ENCODE measurements around the gene EIF4A2. TPM values are rescaled to one million over a fixed set of nuclear protein-coding genes. Genes with fewer than 3 reads are reported as not detected.
"Not testable (repeated sequence)": the region's sequence is repeated elsewhere in the genome, so short reads cannot be mapped to it uniquely, and the experiment has no call there.

Gene EIF4A2
- total and polyA plus RNA-seq, 9 donors, result 347 to 961 (median 631) TPM

GRCh38 chr3:186821429-186822387 is 38.3 kb downstream of the EIF4A2 start:
- 16 to 28% (median 17%) methylated on average over 11 of the region's 11 CpGs for WGBS, 3 donors
- no peaks in the 10 kb centered on the region for H3K9me3 ChIP-seq
- no peaks in the 10 kb centered on the region for H3K27me3 ChIP-seq
- TF ChIP-seq CTCF (IDR thresholded peaks at IDR 0.05), result no peak
- no peak for TF ChIP-seq EP300 (IDR thresholded peaks at IDR 0.05)
- no peak for TF ChIP-seq POLR2A (IDR thresholded peaks at IDR 0.05)
- H3K36me3 ChIP-seq, result no peaks in the 10 kb centered on the region
- no peak for DNase-seq
- no peak overlapping the region for H3K27ac ChIP-seq
- intact Hi-C loops (cut with DNase I), result loop anchor here in 1 of 4 donors (5.0 to 10.0 kb wide), 2 partner anchors 39 to 207 kb away; partner anchors contain the start of genes AHSG and EIF4A2
- no peak overlapping the region for H3K4me3 ChIP-seq
- H3K4me1 ChIP-seq (ENCODE audit: insufficient read depth), result no peaks in the 10 kb centered on the region

GRCh38 chr3:186822388-186822759 is 39.0 kb downstream of the EIF4A2 start:
- H3K36me3 ChIP-seq; H3K27ac ChIP-seq; H3K9me3 ChIP-seq; DNase-seq; H3K27me3 ChIP-seq; H3K4me1 ChIP-seq (ENCODE audit: insufficient read depth); H3K4me3 ChIP-seq: not testable (repeated sequence)
- WGBS, 3 donors, result 49 to 71% (median 67%) methylated on average over 1 of the region's 1 CpG
- intact Hi-C loops (cut with DNase I), result loop anchor here in 1 of 4 donors (5.0 to 10.0 kb wide), 2 partner anchors 40 to 208 kb away; partner anchors contain the start of genes AHSG and EIF4A2

- Histone ChIP-seq H3K27me3 (no peaks in the 10 kb centered on the region), H3K36me3 (no peaks in the 10 kb centered on the region), H3K27ac (no peak overlapping the region), H3K9me3 (no peaks in the 10 kb centered on the region), H3K4me3 (no peak overlapping the region), H3K4me1 (ENCODE audit: insufficient read depth) (peaks cover 2% of the 10 kb centered on the region)
- intact Hi-C loops (cut with DNase I), result loop anchor here in 1 of 4 donors (5.0 to 10.0 kb wide), 2 partner anchors 41 to 209 kb away; partner anchors contain the start of genes AHSG and EIF4A2
- no peak for DNase-seq
- TF ChIP-seq EP300 (IDR thresholded peaks at IDR 0.05), result no peak
- TF ChIP-seq CTCF (IDR thresholded peaks at IDR 0.05), result no peak
- no peak for TF ChIP-seq POLR2A (IDR thresholded peaks at IDR 0.05)
- 69 to 74% (median 71%) methylated on average over 2 of the region's 2 CpGs for WGBS, 3 donors
These were observed 40.0 kb downstream of the EIF4A2 start for GRCh38 chr3:186823386-186823785.

DNA sequence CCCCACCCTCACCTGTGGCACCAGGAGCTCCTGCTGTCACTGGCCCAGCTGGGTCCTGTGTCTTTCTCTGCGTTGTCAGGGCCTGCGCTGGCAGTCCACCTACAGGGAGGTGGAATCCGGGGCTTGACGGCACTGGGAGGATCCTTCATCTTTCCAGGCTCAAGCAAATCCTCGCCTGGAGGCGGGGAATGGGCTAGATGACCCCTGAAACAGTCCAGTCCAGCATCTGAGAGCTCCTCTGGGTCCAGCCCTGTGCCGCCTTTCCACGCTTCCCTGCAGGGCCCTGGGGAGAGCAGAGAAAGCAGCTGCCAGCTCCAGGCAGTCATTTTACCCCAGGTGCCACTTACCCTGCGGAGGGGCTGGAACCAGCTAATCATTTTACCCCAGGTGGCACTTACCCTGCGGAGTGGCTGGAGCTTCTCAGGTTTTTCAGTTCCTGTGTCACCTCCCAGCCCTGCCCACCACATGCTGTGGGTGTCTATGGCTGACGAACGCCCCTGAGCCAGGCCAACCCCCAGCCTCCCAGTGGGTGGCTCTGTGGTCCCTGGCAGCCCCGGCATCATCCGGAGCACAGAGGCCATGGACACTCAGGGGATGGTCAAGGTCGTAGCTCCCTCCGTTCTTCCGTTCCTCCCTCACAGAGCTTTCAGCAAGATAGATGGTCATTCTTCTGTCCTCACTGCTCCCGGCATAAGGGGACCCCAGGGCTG is 41.2 kb downstream of the EIF4A2 start:
- Histone ChIP-seq H3K4me3 (no peak overlapping the region), H3K36me3 (no peaks in the 10 kb centered on the region), H3K9me3 (no peaks in the 10 kb centered on the region), H3K27ac (no peak overlapping the region), H3K4me1 (ENCODE audit: insufficient read depth) (peaks cover 2% of the 10 kb centered on the region), H3K27me3 (no peaks in the 10 kb centered on the region)
- DNase-seq, result no peak
- WGBS, 3 donors, result 22 to 31% (median 28%) methylated on average over 18 of the region's 18 CpGs
- TF ChIP-seq CTCF (IDR thresholded peaks at IDR 0.05), result no peak
- no peak for TF ChIP-seq EP300 (IDR thresholded peaks at IDR 0.05)
- TF ChIP-seq POLR2A (IDR thresholded peaks at IDR 0.05), result no peak
- intact Hi-C loops (cut with DNase I), result loop anchor here in 1 of 4 donors (5.0 to 10.0 kb wide), 2 partner anchors 42 to 210 kb away; partner anchors contain the start of genes AHSG and EIF4A2
